SK-N-SH (cell line): Measurements from ENCODE around the gene ALDH16A1. TPM values are rescaled to one million over a fixed set of nuclear protein-coding genes. Genes with fewer than 3 reads are reported as not detected.
A peak's percentile ranks its signal among the peaks of the same experiment; 100 is the strongest.

Experiments
- CTCF ChIA-PET: fragments of 300-600, 350-600 bp; formaldehyde crosslinking; extraction: SDS; loops from one replicate; lab custom pipeline; 2021; lab: Yijun Ruan, JAX
- POLR2A ChIA-PET: fragments of 350-600 bp; sonication (Branson Sonifier 250); formaldehyde crosslinking; extraction: SDS; loops from one replicate; lab custom pipeline; 2020; ENCODE audit warnings: antibody characterized with exemption, inconsistent platforms; lab: Yijun Ruan, JAX
- DNase-seq: peaks from one replicate; pipeline ENCODE4 v3.0.0; 2012
- H2AFZ ChIP-seq: fragments of 200-600 bp; sonication (generic); 2 replicates; pipeline ENCODE4 v1.8.1; 2016; ENCODE audit warnings: antibody characterized with exemption, mild to moderate bottlenecking, low read depth
- H3F3A ChIP-seq: fragments of 200-600 bp; sonication (generic); replicated peaks from 2 replicates; pipeline ENCODE3; 2016; ENCODE audit warnings: antibody characterized with exemption, mild to moderate bottlenecking; ENCODE audit not compliant: insufficient read depth
- H3K27ac ChIP-seq, 2 experiments: fragments of 200-500 bp in 1 of 2; fragments of 200-600 bp in 1 of 2; sonication (Bioruptor generic) in 1 of 2; sonication (generic), shearing (Covaris generic) in 1 of 2; 2 replicates each; pipeline versions ENCODE4 v1.5.1 to v1.6.1; 2014 to 2016; ENCODE audit warnings: low read depth in 2 of 2, inconsistent platforms in 1 of 2, low read length in 1 of 2, mild to moderate bottlenecking in 1 of 2, mixed read lengths in 1 of 2
- H3K27me3 ChIP-seq: fragments of 200-600 bp; sonication (generic), shearing (Covaris generic); 2 replicates; pipeline ENCODE4 v1.6.1; 2016; ENCODE audit warnings: mixed run types; ENCODE audit not compliant: insufficient read depth
- H3K36me3 ChIP-seq, 2 experiments: fragments of 200-500 bp in 1 of 2; fragments of 200-600 bp in 1 of 2; sonication (Bioruptor generic) in 1 of 2; sonication (generic) in 1 of 2; replicated peaks in 1 of 2; 2 replicates each; pipeline versions ENCODE3 to v1.5.1; 2014 to 2016; ENCODE audit warnings: low read length in 1 of 2, mild to moderate bottlenecking in 1 of 2; ENCODE audit not compliant: insufficient read depth in 2 of 2, control insufficient read depth in 1 of 2
- H3K4me1 ChIP-seq, 2 experiments: fragments of 200-500 bp in 1 of 2; fragments of 200-600 bp in 1 of 2; sonication (Bioruptor generic) in 1 of 2; sonication (generic), shearing (Covaris generic) in 1 of 2; 2 replicates each; pipeline versions ENCODE4 v1.5.1 to v1.6.1; 2014 to 2016; ENCODE audit warnings: low read depth in 1 of 2, low read length in 1 of 2, mixed run types in 1 of 2; ENCODE audit not compliant: insufficient read depth in 2 of 2, control insufficient read depth in 1 of 2
- H3K4me2 ChIP-seq: fragments of 200-600 bp; sonication (generic), shearing (Covaris generic); 2 replicates; pipeline ENCODE4 v1.6.1; 2017; ENCODE audit warnings: mixed run types
- H3K4me3 ChIP-seq, 2 experiments: fragments of 200-500 bp in 1 of 2; fragments of 200-600 bp in 1 of 2; sonication (Bioruptor generic) in 1 of 2; sonication (generic), shearing (Covaris generic) in 1 of 2; 2 replicates each; pipeline versions ENCODE4 v1.5.1 to v1.8.1; 2014 to 2016; ENCODE audit warnings: low read depth in 2 of 2, inconsistent platforms in 1 of 2, low read length in 1 of 2, mild to moderate bottlenecking in 1 of 2, mixed read lengths in 1 of 2, moderate library complexity in 1 of 2
- H3K79me2 ChIP-seq: fragments of 200-600 bp; sonication (generic); 2 replicates; pipeline ENCODE4 v1.8.1; 2017; ENCODE audit warnings: mild to moderate bottlenecking; ENCODE audit not compliant: insufficient read depth
- H3K9ac ChIP-seq: fragments of 200-600 bp; sonication (generic); 2 replicates; pipeline ENCODE4 v1.6.1; 2017; ENCODE audit warnings: mixed run types
- H3K9me2 ChIP-seq: fragments of 200-600 bp; sonication (generic); 2 replicates; pipeline ENCODE4 v1.6.1; 2017; ENCODE audit warnings: mixed run types
- H3K9me3 ChIP-seq: fragments of 200-600 bp; sonication (generic); 2 replicates; pipeline ENCODE4 v1.6.1; 2017; ENCODE audit warnings: mixed run types, mild to moderate bottlenecking, moderate library complexity
- H4K20me1 ChIP-seq: fragments of 200-600 bp; sonication (generic); 2 replicates; pipeline ENCODE4 v1.6.1; 2017; ENCODE audit warnings: mild to moderate bottlenecking, mixed run types; ENCODE audit not compliant: insufficient read depth
- ELF1 ChIP-seq: IDR thresholded peaks from 2 replicates; pipeline ENCODE4 v1.4.0; 2012
- EP300 ChIP-seq, 2 experiments: IDR thresholded peaks; 2 replicates each; pipeline versions ENCODE4 v1.4.0 to v1.6.1; 2012; ENCODE audit warnings: borderline replicate concordance in 1 of 2, low read depth in 1 of 2, low read length in 1 of 2
- FOSL2 ChIP-seq: IDR thresholded peaks from 2 replicates; pipeline ENCODE4 v1.4.0; 2012; ENCODE audit warnings: low read depth, mild to moderate bottlenecking, moderate library complexity, borderline replicate concordance
- FOXJ3 ChIP-seq: sonication (generic); formaldehyde crosslinking; IDR thresholded peaks from 2 replicates; pipeline ENCODE4 v1.5.1; 2020; ENCODE audit warnings: mild to moderate bottlenecking, missing genetic modification reagents
- FOXM1 ChIP-seq: IDR thresholded peaks from 2 replicates; pipeline ENCODE4 v1.4.0; 2012; ENCODE audit warnings: low read depth, mild to moderate bottlenecking
- GATA2 ChIP-seq: sonication (generic); formaldehyde crosslinking; IDR thresholded peaks from 2 replicates; pipeline ENCODE4 v1.5.0; 2020; ENCODE audit warnings: mild to moderate bottlenecking, missing genetic modification reagents
- MAX ChIP-seq: IDR thresholded peaks from 2 replicates; pipeline ENCODE4 v1.4.0; 2012; ENCODE audit warnings: low read depth
- MXI1 ChIP-seq: IDR thresholded peaks from 2 replicates; pipeline ENCODE4 v1.6.1; 2012; ENCODE audit warnings: mild to moderate bottlenecking, low read depth, low read length, improper control_type of control experiment
- NFIC ChIP-seq: IDR thresholded peaks from 2 replicates; pipeline ENCODE4 v1.4.0; 2012; ENCODE audit warnings: borderline replicate concordance
- NRF1 ChIP-seq: IDR thresholded peaks from 2 replicates; pipeline ENCODE4 v1.6.1; 2012; ENCODE audit warnings: low read depth, mild to moderate bottlenecking, low read length
- PBX3 ChIP-seq: IDR thresholded peaks from 2 replicates; pipeline ENCODE4; 2012
- POLR2AphosphoS5 ChIP-seq: IDR thresholded peaks from 2 replicates; pipeline ENCODE4 v1.6.1; 2012; ENCODE audit warnings: low read depth, low read length
- RAD21 ChIP-seq: IDR thresholded peaks from 2 replicates; pipeline ENCODE4 v1.6.1; 2012; ENCODE audit warnings: mild to moderate bottlenecking, low read length
- RFX5 ChIP-seq: IDR thresholded peaks from 2 replicates; pipeline ENCODE4 v1.6.1; 2012; ENCODE audit warnings: mild to moderate bottlenecking, improper control_type of control experiment, low read length
- SIN3A ChIP-seq: IDR thresholded peaks from 2 replicates; pipeline ENCODE4 v1.6.1; 2012; ENCODE audit warnings: low read depth, mild to moderate bottlenecking, low read length, moderate library complexity, borderline replicate concordance
- TAF1 ChIP-seq: IDR thresholded peaks from 2 replicates; pipeline ENCODE4 v1.6.1; 2012; ENCODE audit warnings: low read depth, mild to moderate bottlenecking, low read length, moderate library complexity, borderline replicate concordance
- WGBS: methylation state at CpG from one replicate; pipeline ENCODE4 v1.1.6; 2017; ENCODE audit warnings: low lambda C conversion rate; 5-methylcytosine and 5-hydroxymethylcytosine counted together
- polyA plus RNA-seq, 3 experiments: library from polyadenylated mRNA; depleted of rRNA; stranded (reverse); fragments of >200 nt; gene quantifications; 2 replicates each; pipeline ENCODE4 v1.2.3, GENCODE V29; 2012
- TF ChIP-seq, protein P1 (sequence below): fragments of 150-350 bp; IDR thresholded peaks from 2 replicates; pipeline ENCODE4 v1.6.1; 2017; ENCODE audit warnings: antibody characterized with exemption, low read length, low read depth, borderline replicate concordance
- TF ChIP-seq, protein P2 (sequence below): IDR thresholded peaks from 2 replicates; pipeline ENCODE4 v1.6.1; 2012; ENCODE audit warnings: mild to moderate bottlenecking, low read depth, low read length, moderate library complexity
- TF ChIP-seq, protein P3 (sequence below): fragments of 150-350 bp; IDR thresholded peaks from 2 replicates; pipeline ENCODE4 v1.6.1; 2016; ENCODE audit warnings: mild to moderate bottlenecking, low read depth, low read length
- TF ChIP-seq, protein P4 (sequence below): IDR thresholded peaks from 2 replicates; pipeline ENCODE4 v1.4.0; 2012; ENCODE audit warnings: low read depth, borderline replicate concordance
- TF ChIP-seq, protein P5 (sequence below): IDR thresholded peaks from 2 replicates; pipeline ENCODE4 v1.4.0; 2012; ENCODE audit warnings: low read depth, borderline replicate concordance

ALDH16A1 gene
- polyA plus RNA-seq (2012; rRNA removed): 13.6 and 15.7 TPM in 2 replicates
- 4.0 and 10.0 TPM in 2 replicates for polyA plus RNA-seq (2012; cell fraction: cytosol; rRNA removed)
- 44.6 and 65.5 TPM in 2 replicates for polyA plus RNA-seq (2012; cell fraction: nucleus; rRNA removed)

- peak within 1 kb of the TSS; percentile 61 to 77 for H3K4me3 ChIP-seq
- H3K79me2 ChIP-seq: peaks cover 50% of the 10 kb centered on the region
- WGBS: under 1% methylated on average over 36 of the region's 66 CpGs
- peak within 1 kb of the TSS; percentile 97 for H3K4me2 ChIP-seq
- peaks cover 0 to 16% of the 10 kb centered on the region in 2 experiments; a peak in 2 of 4 replicates for H3K4me1 ChIP-seq
- peak; percentile 94 for DNase-seq
- H2AFZ ChIP-seq: peak within 1 kb of the TSS; percentile 93
- ChIA-PET POLR2A (interaction anchor here (0.6 to 2.6 kb wide), 6 partner anchors 15 to 325 kb away, joined by 3 to 14 read pairs (median 4); partner anchors contain the start of gene RPS11), CTCF (interaction anchor here (0.6 to 1.3 kb wide), 4 partner anchors 20 to 64 kb away, joined by 3 to 4 read pairs (median 4); partner anchors contain the start of gene FLT3LG)
- peaks cover 29% of the 10 kb centered on the region for H3F3A ChIP-seq
- H3K9me2 ChIP-seq: no peaks in the 10 kb centered on the region
- no peaks in the 10 kb centered on the region for H4K20me1 ChIP-seq
- peaks cover 9 to 12% of the 10 kb centered on the region in 2 experiments for H3K36me3 ChIP-seq
- H3K9me3 ChIP-seq: no peaks in the 10 kb centered on the region
- peak within 1 kb of the TSS; percentile 93 to 95 for H3K27ac ChIP-seq
- H3K27me3 ChIP-seq: no peaks in the 10 kb centered on the region
- peak within 1 kb of the TSS; percentile 97 for H3K9ac ChIP-seq
- TF ChIP-seq RFX5 (peak; percentile 51; the same call in 1 of the 2 replicates), EP300 (IDR thresholded peaks at IDR 0.05; ENCODE audit: borderline replicate concordance in 1 of 2, low read depth in 1 of 2, low read length in 1 of 2) (no peak), TAF1 (no peak; the same call in 1 of the 2 replicates), FOXJ3 (CRISPR knock-in tag) (no peak), NFIC (no peak), RAD21 (no peak), FOXM1 (no peak), POLR2AphosphoS5 (peak; percentile 98), SIN3A (0 out of 2 replicates have a peak, but pooled peaks have one; percentile 79), MAX (peak; percentile 64), NRF1 (peak; percentile 84), GATA2 (CRISPR knock-in tag) (no peak), ELF1 (peak; percentile 72), FOSL2 (no peak), PBX3 (no peak), MXI1 (peak; percentile 52; the same call in 1 of the 2 replicates)
- TF ChIP-seq, protein P1, sequence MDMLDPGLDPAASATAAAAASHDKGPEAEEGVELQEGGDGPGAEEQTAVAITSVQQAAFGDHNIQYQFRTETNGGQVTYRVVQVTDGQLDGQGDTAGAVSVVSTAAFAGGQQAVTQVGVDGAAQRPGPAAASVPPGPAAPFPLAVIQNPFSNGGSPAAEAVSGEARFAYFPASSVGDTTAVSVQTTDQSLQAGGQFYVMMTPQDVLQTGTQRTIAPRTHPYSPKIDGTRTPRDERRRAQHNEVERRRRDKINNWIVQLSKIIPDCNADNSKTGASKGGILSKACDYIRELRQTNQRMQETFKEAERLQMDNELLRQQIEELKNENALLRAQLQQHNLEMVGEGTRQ: peak; percentile 69
- TF ChIP-seq, protein P2, sequence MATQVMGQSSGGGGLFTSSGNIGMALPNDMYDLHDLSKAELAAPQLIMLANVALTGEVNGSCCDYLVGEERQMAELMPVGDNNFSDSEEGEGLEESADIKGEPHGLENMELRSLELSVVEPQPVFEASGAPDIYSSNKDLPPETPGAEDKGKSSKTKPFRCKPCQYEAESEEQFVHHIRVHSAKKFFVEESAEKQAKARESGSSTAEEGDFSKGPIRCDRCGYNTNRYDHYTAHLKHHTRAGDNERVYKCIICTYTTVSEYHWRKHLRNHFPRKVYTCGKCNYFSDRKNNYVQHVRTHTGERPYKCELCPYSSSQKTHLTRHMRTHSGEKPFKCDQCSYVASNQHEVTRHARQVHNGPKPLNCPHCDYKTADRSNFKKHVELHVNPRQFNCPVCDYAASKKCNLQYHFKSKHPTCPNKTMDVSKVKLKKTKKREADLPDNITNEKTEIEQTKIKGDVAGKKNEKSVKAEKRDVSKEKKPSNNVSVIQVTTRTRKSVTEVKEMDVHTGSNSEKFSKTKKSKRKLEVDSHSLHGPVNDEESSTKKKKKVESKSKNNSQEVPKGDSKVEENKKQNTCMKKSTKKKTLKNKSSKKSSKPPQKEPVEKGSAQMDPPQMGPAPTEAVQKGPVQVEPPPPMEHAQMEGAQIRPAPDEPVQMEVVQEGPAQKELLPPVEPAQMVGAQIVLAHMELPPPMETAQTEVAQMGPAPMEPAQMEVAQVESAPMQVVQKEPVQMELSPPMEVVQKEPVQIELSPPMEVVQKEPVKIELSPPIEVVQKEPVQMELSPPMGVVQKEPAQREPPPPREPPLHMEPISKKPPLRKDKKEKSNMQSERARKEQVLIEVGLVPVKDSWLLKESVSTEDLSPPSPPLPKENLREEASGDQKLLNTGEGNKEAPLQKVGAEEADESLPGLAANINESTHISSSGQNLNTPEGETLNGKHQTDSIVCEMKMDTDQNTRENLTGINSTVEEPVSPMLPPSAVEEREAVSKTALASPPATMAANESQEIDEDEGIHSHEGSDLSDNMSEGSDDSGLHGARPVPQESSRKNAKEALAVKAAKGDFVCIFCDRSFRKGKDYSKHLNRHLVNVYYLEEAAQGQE: no peak
- TF ChIP-seq, protein P3, sequence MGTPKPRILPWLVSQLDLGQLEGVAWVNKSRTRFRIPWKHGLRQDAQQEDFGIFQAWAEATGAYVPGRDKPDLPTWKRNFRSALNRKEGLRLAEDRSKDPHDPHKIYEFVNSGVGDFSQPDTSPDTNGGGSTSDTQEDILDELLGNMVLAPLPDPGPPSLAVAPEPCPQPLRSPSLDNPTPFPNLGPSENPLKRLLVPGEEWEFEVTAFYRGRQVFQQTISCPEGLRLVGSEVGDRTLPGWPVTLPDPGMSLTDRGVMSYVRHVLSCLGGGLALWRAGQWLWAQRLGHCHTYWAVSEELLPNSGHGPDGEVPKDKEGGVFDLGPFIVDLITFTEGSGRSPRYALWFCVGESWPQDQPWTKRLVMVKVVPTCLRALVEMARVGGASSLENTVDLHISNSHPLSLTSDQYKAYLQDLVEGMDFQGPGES: no peak
- TF ChIP-seq, protein P4, sequence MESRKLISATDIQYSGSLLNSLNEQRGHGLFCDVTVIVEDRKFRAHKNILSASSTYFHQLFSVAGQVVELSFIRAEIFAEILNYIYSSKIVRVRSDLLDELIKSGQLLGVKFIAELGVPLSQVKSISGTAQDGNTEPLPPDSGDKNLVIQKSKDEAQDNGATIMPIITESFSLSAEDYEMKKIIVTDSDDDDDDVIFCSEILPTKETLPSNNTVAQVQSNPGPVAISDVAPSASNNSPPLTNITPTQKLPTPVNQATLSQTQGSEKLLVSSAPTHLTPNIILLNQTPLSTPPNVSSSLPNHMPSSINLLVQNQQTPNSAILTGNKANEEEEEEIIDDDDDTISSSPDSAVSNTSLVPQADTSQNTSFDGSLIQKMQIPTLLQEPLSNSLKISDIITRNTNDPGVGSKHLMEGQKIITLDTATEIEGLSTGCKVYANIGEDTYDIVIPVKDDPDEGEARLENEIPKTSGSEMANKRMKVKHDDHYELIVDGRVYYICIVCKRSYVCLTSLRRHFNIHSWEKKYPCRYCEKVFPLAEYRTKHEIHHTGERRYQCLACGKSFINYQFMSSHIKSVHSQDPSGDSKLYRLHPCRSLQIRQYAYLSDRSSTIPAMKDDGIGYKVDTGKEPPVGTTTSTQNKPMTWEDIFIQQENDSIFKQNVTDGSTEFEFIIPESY: peak; percentile 84; the same call in 1 of the 2 replicates
- TF ChIP-seq, protein P5, sequence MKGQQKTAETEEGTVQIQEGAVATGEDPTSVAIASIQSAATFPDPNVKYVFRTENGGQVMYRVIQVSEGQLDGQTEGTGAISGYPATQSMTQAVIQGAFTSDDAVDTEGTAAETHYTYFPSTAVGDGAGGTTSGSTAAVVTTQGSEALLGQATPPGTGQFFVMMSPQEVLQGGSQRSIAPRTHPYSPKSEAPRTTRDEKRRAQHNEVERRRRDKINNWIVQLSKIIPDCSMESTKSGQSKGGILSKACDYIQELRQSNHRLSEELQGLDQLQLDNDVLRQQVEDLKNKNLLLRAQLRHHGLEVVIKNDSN: peak; percentile 93
Measured at GRCh38 chr19:49453013-49453756, at the start of gene ALDH16A1. Gene ALDH16A1 (plus strand): TSS chr19:49453225. CDS start chr19:49453332, 107 bp downstream.
